HG03442 (cell line): Measurements from ENCODE around the gene RASA4B.
A peak's percentile ranks its signal among the peaks of the same experiment; 100 is the strongest.
"Not testable (repeated sequence)": the region's sequence is repeated elsewhere in the genome, so short reads cannot be mapped to it uniquely, and the experiment has no call there.

Experiments used
- ATAC-seq: cut with Tn5 transposase; IDR thresholded peaks from one replicate; pipeline ENCODE4 v1.9.1; 2021; ENCODE audit warnings: mild to moderate bottlenecking, moderate library complexity; ENCODE audit not compliant: unreplicated experiment

Gene RASA4B

GRCh38 chr7:102511860-102512522, 5.6 kb downstream of the RASA4B start:
- ATAC-seq = peak; percentile 27

GRCh38 chr7:102510575-102510974, 7.0 kb downstream of the RASA4B start:
- ATAC-seq = not testable (repeated sequence)

DNA sequence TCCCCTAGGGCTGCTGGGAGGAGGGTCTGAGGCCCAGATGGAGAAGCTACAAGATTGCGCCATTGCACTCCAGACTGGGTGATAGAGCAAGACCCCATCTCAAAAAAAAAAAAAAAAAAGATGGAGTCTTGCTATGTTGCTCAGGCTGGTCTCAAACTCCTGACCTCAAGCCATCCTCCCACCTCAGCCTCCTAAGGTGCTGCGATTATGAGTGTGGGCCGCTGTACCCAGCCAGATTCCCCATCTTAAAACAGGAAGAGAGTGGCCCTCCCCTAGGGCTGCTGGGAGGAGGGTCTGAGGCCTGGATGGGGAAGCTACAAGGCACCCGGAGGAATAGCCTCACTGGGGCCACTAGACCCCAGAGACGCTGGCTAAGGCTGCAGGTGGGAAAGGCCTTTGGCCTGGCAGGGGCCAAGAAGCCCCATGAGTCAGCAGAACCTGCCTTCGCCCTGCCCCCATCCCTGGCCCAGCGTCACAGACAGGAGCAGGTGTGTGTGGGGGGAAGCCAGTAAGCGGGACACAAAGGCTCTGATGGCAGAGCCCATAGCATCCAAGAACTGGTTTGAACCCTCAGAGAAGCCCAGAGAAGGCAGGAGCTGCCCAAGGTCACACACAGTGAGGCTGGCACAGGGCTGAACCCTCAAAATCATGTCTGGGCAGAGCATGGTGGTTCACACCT, 10.0 kb downstream of the RASA4B start:
- ATAC-seq = not testable (repeated sequence)

- not testable (repeated sequence) for ATAC-seq
Measured at GRCh38 chr7:102505298-102506185, 12.0 kb downstream of the RASA4B start.

GRCh38 chr7:102503141-102503540, 14.4 kb downstream of the RASA4B start:
- ATAC-seq = not testable (repeated sequence)

GRCh38 chr7:102498321-102498720, 19.3 kb downstream of the RASA4B start:
- ATAC-seq = not testable (repeated sequence)

- ATAC-seq = not testable (repeated sequence)
Measured at GRCh38 chr7:102497308-102497707, 20.3 kb downstream of the RASA4B start.

- not testable (repeated sequence) for ATAC-seq
Measured at GRCh38 chr7:102496861-102497260, 20.7 kb downstream of the RASA4B start.

GRCh38 chr7:102494473-102495149, 23.0 kb downstream of the RASA4B start:
- ATAC-seq = peak; percentile 65

DNA sequence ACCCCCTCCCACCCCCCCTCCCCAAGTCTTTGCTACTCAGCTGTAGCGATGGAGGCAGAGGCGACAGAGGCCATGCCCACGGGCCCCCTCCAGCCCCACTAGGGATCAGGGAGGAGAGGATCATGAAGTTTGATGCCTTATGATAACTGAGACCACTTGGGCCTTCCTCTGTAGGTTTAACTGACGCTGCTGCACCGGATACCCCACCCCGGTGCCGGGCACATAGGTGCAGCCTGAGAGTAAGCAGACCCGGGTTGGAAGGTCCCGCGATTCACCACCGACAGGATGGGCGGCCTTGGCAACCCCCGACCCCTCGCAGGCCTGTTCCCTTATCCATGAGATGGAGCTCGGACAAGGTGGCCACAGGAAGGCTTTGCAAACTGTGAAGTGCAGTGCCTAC, 23.6 kb downstream of the RASA4B start:
- not testable (repeated sequence) for ATAC-seq

GRCh38 chr7:102493220-102493935, 24.2 kb downstream of the RASA4B start:
- peak; percentile 28 for ATAC-seq

GRCh38 chr7:102490529-102491075, 27.0 kb downstream of the RASA4B start:
- ATAC-seq = peak; percentile 41

GRCh38 chr7:102484317-102484716, 33.3 kb downstream of the RASA4B start:
- not testable (repeated sequence) for ATAC-seq

- not testable (repeated sequence) for ATAC-seq
Measured at GRCh38 chr7:102481962-102482361, 35.6 kb downstream of the RASA4B start.

- ATAC-seq = not testable (repeated sequence)
Measured at GRCh38 chr7:102479982-102480637, 37.5 kb downstream of the RASA4B start.

DNA sequence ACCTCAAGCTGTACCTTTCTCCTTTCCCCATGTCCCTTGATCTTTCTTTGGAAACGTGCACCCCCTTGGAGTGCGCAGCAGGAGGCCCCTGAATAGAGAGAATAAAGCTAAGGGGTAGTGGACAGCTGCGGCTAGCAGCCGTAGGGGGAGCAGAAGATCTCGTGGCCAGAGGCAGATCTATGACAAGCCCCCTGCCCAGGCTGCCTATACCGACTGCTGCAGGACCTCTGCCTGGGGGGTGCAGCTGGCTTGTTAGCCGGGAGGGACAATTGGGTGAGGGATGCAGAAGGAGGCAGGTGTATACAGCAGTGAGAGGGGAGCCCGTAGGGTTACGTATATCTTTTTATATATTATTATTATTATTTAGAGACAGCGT, 38.4 kb downstream of the RASA4B start:
- ATAC-seq = peak; percentile 24

DNA sequence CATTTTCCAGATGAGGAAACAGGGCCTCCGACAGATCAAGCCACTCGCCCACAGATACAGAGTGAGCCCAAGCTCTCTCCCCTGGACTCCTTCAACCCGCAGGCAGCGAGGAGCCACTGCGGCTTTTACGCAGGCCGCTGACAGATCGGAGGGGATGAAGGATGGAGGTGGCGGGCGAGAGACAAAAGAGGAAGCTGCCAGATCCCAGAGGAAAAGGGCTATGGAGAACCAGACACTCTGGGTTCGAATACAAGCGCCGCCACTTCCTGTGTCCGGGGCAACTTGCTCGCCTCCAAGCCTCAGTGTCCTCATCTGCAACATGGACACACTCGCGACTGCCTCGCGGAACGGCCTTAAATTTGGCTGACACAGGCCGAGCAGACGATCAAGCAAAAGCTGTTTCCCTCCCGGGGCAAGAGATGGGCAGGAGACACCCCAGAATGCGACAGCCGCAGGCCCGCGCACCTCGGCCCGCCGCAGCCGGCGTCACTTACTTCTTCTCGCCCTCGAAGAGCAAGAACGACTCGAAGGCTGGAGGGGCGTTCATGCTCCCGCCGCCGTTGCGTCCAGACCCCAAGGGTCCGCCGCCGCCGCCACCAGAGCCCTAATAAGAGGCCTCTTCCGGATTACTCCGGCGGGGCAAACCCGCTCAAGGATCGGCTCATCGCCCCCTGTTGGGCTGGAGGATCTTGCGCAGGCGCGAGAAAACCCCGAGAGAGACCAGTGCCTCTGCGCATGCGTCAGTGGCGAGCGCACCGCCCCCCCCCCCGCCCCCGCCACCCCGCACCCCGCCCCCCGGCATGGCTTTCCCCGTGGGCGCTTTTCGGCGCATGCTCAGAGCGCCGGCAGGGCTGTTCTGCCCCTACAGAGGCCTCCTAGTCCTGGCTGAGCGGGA, 39.0 kb downstream of the RASA4B start, which contains the start of gene POLR2J:
Gene POLR2J (minus strand): TSS at position 609 of the 895 bp plus-strand sequence. CDS start 62 bp downstream, at position 547.
- peak; percentile 83 for ATAC-seq
